ENCODE measurements around the gene VSIG10L2. TPM values are rescaled to one million over a fixed set of nuclear protein-coding genes. Genes with fewer than 3 reads are reported as not detected.

Gene VSIG10L2
- polyA plus RNA-seq, 3 donors: not detected

DNA sequence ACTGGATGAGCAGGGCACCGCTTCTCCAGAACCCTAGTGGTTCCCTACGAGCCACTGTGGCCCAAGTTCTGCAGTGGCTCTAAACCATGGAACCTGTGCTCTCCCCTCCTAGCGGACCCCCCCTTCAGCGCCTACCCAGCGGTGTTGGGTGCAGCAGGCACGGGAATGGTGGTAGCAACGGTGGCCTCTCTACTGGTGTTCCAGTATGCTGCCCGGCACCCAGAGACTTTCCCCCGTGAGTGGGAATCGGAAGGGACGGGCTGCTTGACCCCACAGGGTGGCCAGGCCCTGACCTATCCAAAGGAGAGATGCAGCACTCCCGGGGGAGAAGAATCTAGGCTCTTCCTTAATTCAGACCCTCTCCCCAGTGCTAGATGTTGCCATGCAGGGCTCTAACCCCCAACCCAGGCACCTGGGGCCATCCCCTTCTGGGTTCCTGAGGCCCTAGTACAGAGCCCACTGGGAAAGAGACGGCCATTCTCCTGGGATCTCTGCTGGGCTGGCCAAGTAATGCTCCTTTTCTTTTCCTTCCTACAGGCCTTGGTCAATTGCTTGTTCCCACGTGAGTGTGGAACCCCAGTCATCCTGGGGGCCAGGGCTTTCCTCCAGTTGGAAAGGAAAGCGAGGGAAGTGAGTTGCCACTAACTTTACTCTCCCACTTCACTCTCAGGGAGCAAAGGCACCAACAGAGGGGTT lies 9.2 kb downstream of the VSIG10L2 start:
- no peak for DNase-seq (ENCODE audit: extremely low read depth in 1 of 11, low read depth in 9 of 11, low spot score in 4 of 11)

DNA sequence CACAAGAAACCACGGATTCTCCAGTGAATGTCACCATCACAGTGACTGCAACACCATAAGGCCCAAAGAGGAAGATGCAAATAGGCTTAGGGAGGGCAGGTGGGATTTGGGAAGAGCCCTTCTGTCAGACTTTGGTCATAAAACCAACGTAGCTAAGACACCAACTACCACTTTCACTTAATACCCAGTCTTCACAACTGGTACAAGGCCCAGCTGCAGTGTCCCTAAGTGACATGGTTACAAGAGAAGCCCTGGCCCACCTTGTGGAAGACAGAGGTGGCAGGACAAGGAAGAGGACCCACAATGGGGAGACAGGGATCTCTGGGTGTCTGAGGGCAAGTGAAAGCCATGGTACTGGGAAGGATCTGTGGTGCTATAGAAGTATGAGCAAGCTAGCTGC lies 10.0 kb downstream of the VSIG10L2 start:
- DNase-seq (ENCODE audit: extremely low read depth in 1 of 11, low read depth in 9 of 11, low spot score in 4 of 11): no peak

GRCh38 chr11:125956391-125957134 lies 10.7 kb downstream of the VSIG10L2 start:
- no peak for DNase-seq (ENCODE audit: extremely low read depth in 1 of 11, low read depth in 9 of 11, low spot score in 4 of 11)

- no peak for DNase-seq (ENCODE audit: extremely low read depth in 1 of 11, low read depth in 9 of 11, low spot score in 4 of 11)
Observed at GRCh38 chr11:125957618-125958332, 11.9 kb downstream of the VSIG10L2 start.

DNA sequence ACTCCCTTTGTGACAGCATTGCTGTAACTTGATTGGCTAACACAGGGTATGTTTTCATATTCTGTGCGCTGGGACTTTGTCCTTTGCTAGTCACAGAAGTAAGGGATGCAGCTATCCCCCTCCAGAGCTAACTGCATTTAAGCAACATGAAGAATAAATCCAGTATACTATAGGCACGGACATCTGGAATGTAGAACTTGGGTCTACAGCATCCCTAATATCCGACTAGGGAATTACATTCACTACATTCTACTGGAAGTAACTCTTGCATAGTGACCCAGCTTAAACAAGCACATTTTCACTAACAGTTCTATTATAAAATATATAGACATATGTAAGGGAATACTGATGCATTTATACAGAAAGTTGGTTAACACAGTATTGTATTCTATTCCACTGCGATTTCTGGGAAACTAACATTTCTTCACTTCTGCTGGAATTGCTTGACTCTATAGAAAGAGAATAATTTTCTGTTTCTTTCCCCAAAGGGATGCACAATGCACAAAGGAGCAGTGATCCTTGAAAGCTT lies 13.1 kb downstream of the VSIG10L2 start:
- DNase-seq (ENCODE audit: extremely low read depth in 1 of 11, low read depth in 9 of 11, low spot score in 4 of 11): no peak

GRCh38 chr11:125959511-125959910 lies 13.7 kb downstream of the VSIG10L2 start:
- DNase-seq (ENCODE audit: extremely low read depth in 1 of 11, low read depth in 9 of 11, low spot score in 4 of 11): no peak

- no peak for DNase-seq (ENCODE audit: extremely low read depth in 1 of 11, low read depth in 9 of 11, low spot score in 4 of 11)
Observed at GRCh38 chr11:125959931-125960330, 14.1 kb downstream of the VSIG10L2 start.

- no peak for DNase-seq (ENCODE audit: extremely low read depth in 1 of 11, low read depth in 9 of 11, low spot score in 4 of 11)
Observed at GRCh38 chr11:125960771-125961170, 14.9 kb downstream of the VSIG10L2 start.

DNA sequence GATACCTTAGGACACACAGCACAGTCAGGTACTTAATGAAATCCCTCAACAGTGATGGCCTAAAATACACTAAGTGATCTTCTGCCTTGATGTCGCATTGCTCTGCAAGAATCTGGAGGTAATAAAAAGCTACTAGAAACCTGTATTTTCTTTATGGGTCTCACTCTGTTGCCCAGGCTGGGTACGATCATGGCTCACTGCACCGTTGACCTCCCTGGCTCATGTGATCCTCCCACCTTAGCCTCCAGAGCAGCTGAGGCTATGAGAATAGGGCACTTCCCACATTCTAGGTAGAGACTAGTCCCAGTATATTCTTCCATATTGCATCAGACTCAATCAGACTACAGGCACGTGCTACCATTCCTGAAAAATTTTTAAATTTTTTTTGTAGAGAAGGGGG lies 21.7 kb downstream of the VSIG10L2 start:
- DNase-seq (ENCODE audit: extremely low read depth in 1 of 11, low read depth in 9 of 11, low spot score in 4 of 11): no peak

DNA sequence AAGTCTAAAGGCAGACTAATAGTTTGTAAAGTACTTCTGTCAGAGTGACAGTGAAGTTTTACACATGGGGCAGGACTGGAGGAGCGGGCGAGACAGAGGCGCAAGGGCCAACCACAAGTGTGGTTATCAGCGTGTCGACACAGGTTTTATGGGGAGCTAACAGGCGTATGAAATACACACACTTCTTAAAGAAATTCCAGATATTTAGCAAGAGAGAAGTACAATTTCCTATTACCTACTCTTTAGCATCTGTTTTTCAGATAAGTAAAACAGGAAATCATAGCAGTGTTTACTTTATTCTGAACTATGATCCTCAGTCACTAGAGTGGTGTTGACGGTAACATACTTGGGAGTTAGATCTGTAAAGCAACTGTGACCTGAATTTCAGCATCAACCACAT lies 22.5 kb downstream of the VSIG10L2 start:
- DNase-seq (ENCODE audit: extremely low read depth in 1 of 11, low read depth in 9 of 11, low spot score in 4 of 11): no peak

DNA sequence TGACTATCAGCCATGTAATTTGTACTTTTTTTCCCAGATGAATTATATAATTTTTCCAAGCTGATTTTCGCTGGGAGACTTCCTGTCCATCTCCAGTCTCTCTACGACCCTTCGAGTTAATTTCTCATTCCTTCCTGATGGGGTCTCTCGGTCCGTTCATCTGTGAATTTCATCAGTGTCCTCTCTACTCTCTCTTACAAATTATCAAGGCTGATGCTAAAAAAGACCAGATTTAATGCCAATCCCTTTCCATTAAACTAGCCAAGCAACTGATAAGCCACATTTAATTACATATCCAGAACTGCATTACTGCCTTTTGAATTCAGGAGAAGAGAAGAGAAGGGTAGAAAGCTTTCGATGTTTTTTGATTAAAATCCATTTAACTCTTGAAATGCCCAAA lies 25.8 kb downstream of the VSIG10L2 start:
- no peak for DNase-seq (ENCODE audit: extremely low read depth in 1 of 11, low read depth in 9 of 11, low spot score in 4 of 11)

- no peak for DNase-seq (ENCODE audit: extremely low read depth in 1 of 11, low read depth in 9 of 11, low spot score in 4 of 11)
Observed at GRCh38 chr11:125974284-125974683, 28.4 kb downstream of the VSIG10L2 start.

- DNase-seq (ENCODE audit: extremely low read depth in 1 of 11, low read depth in 9 of 11, low spot score in 4 of 11): no peak
Observed at GRCh38 chr11:125975634-125976033, 29.8 kb downstream of the VSIG10L2 start.

- DNase-seq (ENCODE audit: extremely low read depth in 1 of 11, low read depth in 9 of 11, low spot score in 4 of 11): no peak
Observed at GRCh38 chr11:125976156-125976555, 30.3 kb downstream of the VSIG10L2 start.

DNA sequence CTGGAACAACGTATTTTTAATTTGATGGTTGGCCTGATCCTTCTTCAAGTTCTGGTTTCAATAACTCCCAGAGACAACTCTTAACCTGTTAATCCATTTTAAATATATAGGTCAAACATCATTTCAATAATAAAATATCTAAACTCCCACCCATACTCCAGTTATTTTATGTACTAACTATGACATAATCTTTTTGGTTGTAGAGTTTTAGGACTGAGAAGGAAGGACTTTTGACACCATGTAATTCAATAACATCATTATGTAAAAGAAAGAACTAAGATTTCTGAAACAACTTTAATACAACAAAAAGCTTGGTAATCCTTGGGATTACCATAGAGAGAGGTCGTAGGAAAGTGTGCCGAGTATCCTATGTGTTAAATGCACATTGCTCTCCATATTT lies 31.5 kb downstream of the VSIG10L2 start:
- DNase-seq (ENCODE audit: extremely low read depth in 1 of 11, low read depth in 9 of 11, low spot score in 4 of 11): no peak

DNA sequence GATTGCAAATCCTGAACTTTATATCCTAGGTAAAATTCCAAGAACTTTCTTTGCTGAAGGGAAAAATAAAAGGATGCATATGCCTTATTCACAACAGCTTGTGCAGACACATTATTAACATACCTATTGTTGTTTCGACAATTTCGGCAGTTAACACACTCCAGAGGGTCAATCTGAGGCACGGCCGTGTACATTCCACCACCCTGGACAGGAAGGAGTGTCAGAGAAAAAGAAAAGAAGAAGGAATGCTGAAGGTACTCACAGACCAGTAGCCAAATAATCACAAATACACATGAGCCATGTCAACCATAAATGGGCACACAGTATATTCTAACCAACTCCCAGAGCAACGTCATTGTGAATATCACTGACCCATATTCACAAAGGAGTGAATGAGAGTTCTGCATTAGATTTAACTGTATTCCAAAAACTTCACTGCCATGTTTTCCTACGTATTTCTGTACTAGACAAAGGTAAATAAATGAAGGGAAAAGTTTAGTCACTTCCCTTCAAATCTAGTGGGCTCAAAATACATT lies 32.4 kb downstream of the VSIG10L2 start:
- DNase-seq (ENCODE audit: extremely low read depth in 1 of 11, low read depth in 9 of 11, low spot score in 4 of 11): no peak

DNA sequence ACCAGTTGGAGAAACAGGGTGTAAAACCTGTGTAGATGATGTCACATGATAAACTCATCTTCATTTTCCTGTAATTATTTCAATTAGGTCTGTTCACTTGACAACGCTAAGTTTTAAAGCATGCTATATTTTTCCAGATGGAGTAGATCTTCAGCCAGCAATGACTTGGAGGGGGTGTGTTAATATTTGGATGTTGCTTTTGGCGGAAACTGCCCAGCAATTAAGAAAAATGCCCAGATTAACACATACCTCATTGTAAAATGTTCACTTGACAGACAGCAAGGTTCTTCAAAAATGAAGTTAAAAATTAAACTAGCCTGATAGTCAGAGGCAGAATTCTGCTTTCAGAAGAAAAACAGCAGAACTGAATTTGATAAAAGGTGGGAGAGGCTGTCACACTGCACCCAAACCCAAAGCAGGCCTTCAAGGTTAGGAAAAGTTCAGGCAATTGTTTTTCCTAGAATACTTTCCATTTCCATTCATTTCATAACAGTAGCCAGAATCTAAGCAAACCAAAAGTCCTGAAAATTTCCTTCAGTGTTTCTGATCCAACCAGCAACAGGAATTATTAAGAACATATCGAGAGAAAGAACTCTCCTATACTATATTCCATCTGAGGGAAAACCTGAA lies 33.0 kb downstream of the VSIG10L2 start:
- DNase-seq (ENCODE audit: extremely low read depth in 1 of 11, low read depth in 9 of 11, low spot score in 4 of 11): no peak

GRCh38 chr11:125979511-125979910 lies 33.7 kb downstream of the VSIG10L2 start:
- no peak for DNase-seq (ENCODE audit: extremely low read depth in 1 of 11, low read depth in 9 of 11, low spot score in 4 of 11)

GRCh38 chr11:125980436-125980835 lies 34.6 kb downstream of the VSIG10L2 start:
- DNase-seq (ENCODE audit: extremely low read depth in 1 of 11, low read depth in 9 of 11, low spot score in 4 of 11): no peak

Measured in renal cortex interstitium (tissue), 11 donors.